Gastrocnemius medialis (tissue), 4 donors: Measurements from ENCODE around the gene CARD8. TPM values are rescaled to one million over a fixed set of nuclear protein-coding genes. Genes with fewer than 3 reads are reported as not detected.
"Not testable (repeated sequence)": the region's sequence is repeated elsewhere in the genome, so short reads cannot be mapped to it uniquely, and the experiment has no call there.

Experiments
- ATAC-seq, 2 donors: fragments of 150-250 bp; one replicate each; pipeline ENCODE4 v1.9.1; 2016
- DNase-seq, 2 donors: peaks; one replicate each; pipeline ENCODE4 v3.0.0-alpha.2; 2019
- H3K27ac ChIP-seq, 4 donors: fragments of 200-600 bp; sonication (generic); 1 replicate in 1 of 4; 2 replicates in 3 of 4; pipeline ENCODE4 v1.5.1; 2016 to 2018; ENCODE audit warnings: mild to moderate bottlenecking in 2 of 4, moderate library complexity in 1 of 4
- H3K27me3 ChIP-seq, 3 donors: fragments of 200-600 bp; sonication (generic) in 2 of 3; 1 replicate in 1 of 3; 2 replicates in 2 of 3; pipeline versions ENCODE4 v1.5.1 to v1.6.0; 2016 to 2019; ENCODE audit warnings: mild to moderate bottlenecking in 1 of 3, moderate library complexity in 1 of 3
- H3K36me3 ChIP-seq, 2 donors: fragments of 200-600 bp; sonication (generic) in 1 of 2; one replicate each; pipeline ENCODE4 v1.5.1; 2017 to 2018
- H3K4me1 ChIP-seq, 2 donors: fragments of 200-600 bp; sonication (generic) in 1 of 2; one replicate each; pipeline ENCODE4 v1.5.1; 2016 to 2017; ENCODE audit warnings: mild to moderate bottlenecking in 2 of 2
- H3K4me3 ChIP-seq, 4 donors: fragments of 200-600 bp; sonication (generic) in 3 of 4; 1 replicate in 1 of 4; 2 replicates in 3 of 4; pipeline ENCODE4 v1.5.1; 2016 to 2019; ENCODE audit warnings: mild to moderate bottlenecking in 2 of 4
- H3K9me3 ChIP-seq, 3 donors: fragments of 200-600 bp; sonication (generic) in 2 of 3; 1 replicate in 1 of 3; 2 replicates in 2 of 3; pipeline ENCODE4 v1.5.1; 2016 to 2019
- CTCF ChIP-seq, 5 experiments: fragments of 450-650 bp in 3 of 5; fragments of 200-600 bp in 2 of 5; sonication (generic) in 2 of 5; IDR thresholded peaks in 4 of 5; conservative IDR thresholded peaks in 1 of 5; 1 replicate in 4 of 5; 2 replicates in 1 of 5; pipeline ENCODE4 v1.5.1; 2016 to 2019; ENCODE audit warnings: antibody characterized with exemption in 5 of 5, mild to moderate bottlenecking in 3 of 5, moderate library complexity in 3 of 5
- POLR2A ChIP-seq, 2 donors: fragments of 450-650 bp; IDR thresholded peaks; one replicate each; pipeline ENCODE4 v1.6.1; 2017; ENCODE audit warnings: antibody characterized with exemption in 2 of 2, mild to moderate bottlenecking in 2 of 2, moderate library complexity in 2 of 2
- in situ Hi-C, 4 donors: fragments of 200-750 bp; cut with MboI; loops; one replicate each; pipeline versions ENCODE4 v1.15.0 to v1.8.0; 2017; ENCODE audit warnings: low sequenced_read_pairs in 4 of 4
- intact Hi-C: fragments of 100-400 bp; cut with DNase I; formaldehyde crosslinking; loops from one replicate; pipeline ENCODE4 v1.15.1; 2023; ENCODE audit warnings: low total_unique reads
- total RNA-seq, 4 donors: library from RNA; depleted of rRNA; stranded (reverse); fragments of >200 nt; gene quantifications; one replicate each; pipeline versions ENCODE4 v1.1.0 to v1.2.3, GENCODE V29; 2016

CARD8 gene
- total RNA-seq, 4 donors from 2014 or later, result 15.7 to 23.3 (median 20.2) TPM

DNA sequence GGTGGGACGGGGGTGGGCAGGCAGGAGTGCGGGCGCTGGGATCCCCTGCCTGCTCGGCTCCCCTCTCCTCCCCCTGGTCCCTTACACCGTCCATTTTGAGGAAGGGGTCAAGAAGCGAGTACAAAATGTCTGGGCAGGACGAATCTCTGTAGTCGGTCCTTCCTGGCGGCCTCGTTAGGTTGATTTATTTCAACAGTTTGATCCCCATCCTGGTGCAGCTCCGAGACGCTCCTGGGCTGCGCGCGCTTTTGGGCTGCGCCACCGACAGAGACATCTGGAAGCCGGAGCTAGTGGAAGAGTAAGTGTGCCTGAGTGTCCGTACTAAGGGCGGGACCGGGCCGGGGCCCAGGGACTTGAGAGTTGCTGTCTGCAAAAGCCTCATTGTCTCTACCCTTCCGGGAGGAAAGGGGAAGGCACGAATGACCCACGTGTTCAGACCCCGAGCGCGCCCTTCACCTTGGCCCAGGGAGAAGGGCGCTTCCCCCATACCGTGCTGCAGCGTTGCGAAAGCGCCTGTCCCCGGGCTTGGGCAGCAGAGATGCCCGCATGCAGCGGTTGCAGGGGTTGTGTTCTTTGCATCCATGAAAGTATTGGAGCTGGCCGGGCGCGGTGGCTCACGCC lies 15.9 kb upstream of the CARD8 start:
- H3K9me3 ChIP-seq, result no peaks in the 10 kb centered on the region
- peaks cover 0 to 11% of the 10 kb centered on the region in 2 donors for H3K4me1 ChIP-seq
- no peaks in the 10 kb centered on the region for H3K36me3 ChIP-seq
- H3K27ac ChIP-seq, result peak overlapping the region in 2 of 4 donors; percentile 22 to 36
- peaks cover 8 to 21% (median 18%) of the 10 kb centered on the region in 3 donors for H3K27me3 ChIP-seq
- peak overlapping the region; percentile 43 to 60 (median 50) for H3K4me3 ChIP-seq
- DNase-seq, result no peak
- in situ Hi-C loops, result loop anchor here in 2 of 4 donors (25.0 kb wide), 1 partner anchor 309 kb away; no protein-coding TSS in a partner anchor
- intact Hi-C loops, result no loop called here
- TF ChIP-seq CTCF (IDR thresholded peaks at IDR 0.05 in 4 of 5, conservative IDR thresholded peaks at IDR 0.05 in 1 of 5), result no peak
- TF ChIP-seq POLR2A (IDR thresholded peaks at IDR 0.05), result no peak
- no peak for ATAC-seq

DNA sequence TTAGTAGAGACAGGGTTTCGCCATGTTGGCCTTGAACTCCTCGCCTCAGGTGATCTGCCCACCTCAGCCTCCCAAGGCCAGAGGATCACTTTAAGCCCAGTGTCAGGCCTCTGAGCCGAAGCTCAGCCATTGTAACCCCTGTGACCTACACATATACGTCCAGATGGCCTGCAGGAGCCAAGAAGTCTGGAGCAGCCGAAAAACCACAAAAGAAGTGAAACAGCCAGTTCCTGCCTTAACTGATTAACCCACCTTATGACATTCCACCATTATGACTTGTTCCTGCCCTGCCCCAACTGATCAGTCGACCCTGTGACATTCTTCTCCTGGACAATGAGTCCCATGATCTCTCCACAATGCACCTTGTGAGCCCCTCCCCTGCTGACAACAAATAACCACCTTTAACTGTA lies 13.9 kb upstream of the CARD8 start:
- intact Hi-C loops, H3K36me3 ChIP-seq, ATAC-seq, H3K9me3 ChIP-seq, H3K27ac ChIP-seq, H3K4me3 ChIP-seq, DNase-seq: not testable (repeated sequence)
- Histone ChIP-seq H3K4me1 (peaks cover 0 to 11% of the 10 kb centered on the region in 2 donors), H3K27me3 (peaks cover 8 to 21% (median 18%) of the 10 kb centered on the region in 3 donors)
- in situ Hi-C loops, result loop anchor here in 2 of 4 donors (25.0 kb wide), 1 partner anchor 307 kb away; no protein-coding TSS in a partner anchor

GRCh38 chr19:48265326-48265725 lies 9.6 kb upstream of the CARD8 start:
- ATAC-seq, intact Hi-C loops, DNase-seq, H3K4me3 ChIP-seq, H3K36me3 ChIP-seq, H3K4me1 ChIP-seq, H3K9me3 ChIP-seq, H3K27ac ChIP-seq, H3K27me3 ChIP-seq: not testable (repeated sequence)
- in situ Hi-C loops, result loop anchor here in 2 of 4 donors (25.0 kb wide), 1 partner anchor 303 kb away; no protein-coding TSS in a partner anchor

GRCh38 chr19:48260359-48260714 lies 4.6 kb upstream of the CARD8 start:
- H3K4me3 ChIP-seq, result peak overlapping the region in 3 of 4 donors; percentile 55 to 68 (median 60)
- not testable (repeated sequence) for ATAC-seq, H3K36me3 ChIP-seq, H3K27me3 ChIP-seq, H3K4me1 ChIP-seq, H3K9me3 ChIP-seq, DNase-seq
- in situ Hi-C loops, result loop anchor here in 2 of 4 donors (25.0 kb wide), 1 partner anchor 298 kb away; no protein-coding TSS in a partner anchor
- H3K27ac ChIP-seq, result peak overlapping the region; percentile 77 to 85 (median 82)
- intact Hi-C loops, result loop anchor here (5.0 kb wide), 2 partner anchors 58 to 153 kb away; no protein-coding TSS in a partner anchor

- not testable (repeated sequence) for ATAC-seq, H3K9me3 ChIP-seq, DNase-seq, H3K36me3 ChIP-seq, H3K4me3 ChIP-seq, H3K27me3 ChIP-seq
- Histone ChIP-seq H3K4me1 (peaks cover 12 to 16% of the 10 kb centered on the region in 2 donors), H3K27ac (peak overlapping the region in 1 of 4 donors; percentile 84)
- in situ Hi-C loops (loop anchor here in 2 of 4 donors (25.0 kb wide), 1 partner anchor 297 kb away; no protein-coding TSS in a partner anchor), intact Hi-C loops (loop anchor here (5.0 kb wide), 2 partner anchors 103 to 1002 kb away; partner anchors contain the start of genes CCDC9, SYNGR4 and TMEM143)
Observed at GRCh38 chr19:48258992-48259391, 3.3 kb upstream of the CARD8 start.

DNA sequence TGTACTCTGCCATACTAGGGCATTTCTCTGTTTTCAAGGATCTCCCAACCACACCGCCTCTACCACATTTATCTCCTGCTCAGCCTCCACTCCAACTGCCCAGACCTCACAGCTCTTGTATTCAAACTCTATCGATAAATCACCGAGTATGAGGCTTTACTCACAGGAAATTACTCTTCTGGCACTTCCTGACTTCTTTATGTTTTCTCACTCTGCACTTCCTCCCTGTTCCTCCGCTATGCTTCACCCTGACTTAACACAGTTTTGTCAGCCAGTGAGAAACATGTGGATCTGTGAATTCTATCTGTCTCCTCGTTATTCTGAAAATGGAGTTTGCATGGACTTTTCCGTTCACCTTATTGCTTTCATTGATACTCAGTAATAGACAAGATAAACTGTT lies 2.6 kb upstream of the CARD8 start:
- H3K4me1 ChIP-seq, result peaks cover 15 to 16% of the 10 kb centered on the region in 2 donors
- intact Hi-C loops, result loop anchor here (5.0 kb wide), 2 partner anchors 104 to 1001 kb away; partner anchors contain the start of genes CCDC9, SYNGR4 and TMEM143
- H3K4me3 ChIP-seq, result no peak overlapping the region
- in situ Hi-C loops, result loop anchor here in 2 of 4 donors (25.0 kb wide), 1 partner anchor 296 kb away; no protein-coding TSS in a partner anchor
- H3K36me3 ChIP-seq, result no peaks in the 10 kb centered on the region
- TF ChIP-seq CTCF (IDR thresholded peaks at IDR 0.05 in 4 of 5, conservative IDR thresholded peaks at IDR 0.05 in 1 of 5) (no peak), POLR2A (IDR thresholded peaks at IDR 0.05) (no peak)
- ATAC-seq, result no peak
- peak overlapping the region in 3 of 4 donors; percentile 33 to 61 (median 45) for H3K27ac ChIP-seq
- no peak for DNase-seq
- H3K27me3 ChIP-seq, result no peaks in the 10 kb centered on the region
- H3K9me3 ChIP-seq, result no peaks in the 10 kb centered on the region
